ENCODE results near the gene CXorf49.
"Not testable (repeated sequence)": the region's sequence is repeated elsewhere in the genome, so short reads cannot be mapped to it uniquely, and the experiment has no call there.

DNA sequence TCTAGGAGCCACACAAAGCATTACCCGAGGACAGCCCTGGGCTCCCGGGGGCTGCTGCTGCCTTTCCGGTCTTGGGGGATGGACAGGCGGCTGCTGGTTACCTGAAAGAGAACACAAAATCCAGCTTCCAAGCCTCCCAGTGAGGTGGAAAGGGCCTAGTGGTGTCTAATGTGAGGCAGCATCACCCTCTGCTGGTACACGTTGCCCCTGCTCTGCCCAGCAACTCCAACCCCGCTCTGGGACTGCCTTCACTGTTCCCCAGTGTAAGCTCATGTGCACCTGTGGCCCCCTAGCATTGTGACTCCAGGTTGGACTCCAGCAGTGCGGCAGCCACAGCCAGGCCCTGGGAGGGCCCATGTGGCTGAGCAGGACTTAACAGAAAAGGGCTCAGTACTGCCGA, 2.5 kb downstream of the CXorf49 start:
- TF ChIP-seq, protein P1, sequence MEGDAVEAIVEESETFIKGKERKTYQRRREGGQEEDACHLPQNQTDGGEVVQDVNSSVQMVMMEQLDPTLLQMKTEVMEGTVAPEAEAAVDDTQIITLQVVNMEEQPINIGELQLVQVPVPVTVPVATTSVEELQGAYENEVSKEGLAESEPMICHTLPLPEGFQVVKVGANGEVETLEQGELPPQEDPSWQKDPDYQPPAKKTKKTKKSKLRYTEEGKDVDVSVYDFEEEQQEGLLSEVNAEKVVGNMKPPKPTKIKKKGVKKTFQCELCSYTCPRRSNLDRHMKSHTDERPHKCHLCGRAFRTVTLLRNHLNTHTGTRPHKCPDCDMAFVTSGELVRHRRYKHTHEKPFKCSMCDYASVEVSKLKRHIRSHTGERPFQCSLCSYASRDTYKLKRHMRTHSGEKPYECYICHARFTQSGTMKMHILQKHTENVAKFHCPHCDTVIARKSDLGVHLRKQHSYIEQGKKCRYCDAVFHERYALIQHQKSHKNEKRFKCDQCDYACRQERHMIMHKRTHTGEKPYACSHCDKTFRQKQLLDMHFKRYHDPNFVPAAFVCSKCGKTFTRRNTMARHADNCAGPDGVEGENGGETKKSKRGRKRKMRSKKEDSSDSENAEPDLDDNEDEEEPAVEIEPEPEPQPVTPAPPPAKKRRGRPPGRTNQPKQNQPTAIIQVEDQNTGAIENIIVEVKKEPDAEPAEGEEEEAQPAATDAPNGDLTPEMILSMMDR (IDR thresholded peaks at IDR 0.05; ENCODE audit: low read depth, low read length) = not testable (repeated sequence)
- not testable (repeated sequence) for TF ChIP-seq POLR2A (IDR thresholded peaks at IDR 0.05; ENCODE audit: extremely low read depth, insufficient read length)
